Esophagus squamous epithelium (tissue), 5 donors: ENCODE measurements around the gene TMEM40. TPM values are rescaled to one million over a fixed set of nuclear protein-coding genes. Genes with fewer than 3 reads are reported as not detected.

Source experiments
- DNase-seq: peaks from one replicate; lab custom pipeline; 2025; lab: John Stamatoyannopoulos, UW
- H3K27ac ChIP-seq, 4 donors: fragments of 200-600 bp; sonication (generic); one replicate each; pipeline ENCODE4 v1.5.1; 2016 to 2019; ENCODE audit warnings: mild to moderate bottlenecking in 1 of 4
- H3K27me3 ChIP-seq, 4 donors: fragments of 200-600 bp; sonication (generic); 1 replicate in 3 of 4; 2 replicates in 1 of 4; pipeline versions ENCODE4 v1.5.1 to v1.6.0; 2017 to 2021; ENCODE audit warnings: antibody characterized with exemption in 1 of 4
- H3K36me3 ChIP-seq, 3 donors: fragments of 200-600 bp; sonication (generic); one replicate each; pipeline ENCODE4 v1.5.1; 2016 to 2019
- H3K4me1 ChIP-seq, 3 donors: fragments of 200-600 bp; sonication (generic); one replicate each; pipeline ENCODE4 v1.5.1; 2017 to 2019
- H3K4me3 ChIP-seq, 4 donors: fragments of 200-600 bp; sonication (generic); 1 replicate in 3 of 4; 2 replicates in 1 of 4; pipeline ENCODE4 v1.5.1; 2016 to 2019; ENCODE audit warnings: mild to moderate bottlenecking in 2 of 4, moderate library complexity in 1 of 4
- H3K9me3 ChIP-seq, 3 donors: fragments of 200-600 bp; sonication (generic); one replicate each; pipeline ENCODE4 v1.5.1; 2016 to 2019
- POLR2A ChIP-seq, 4 donors: fragments of 450-650 bp; IDR thresholded peaks; one replicate each; pipeline ENCODE4 v1.6.1; 2017; ENCODE audit warnings: antibody characterized with exemption in 4 of 4, mild to moderate bottlenecking in 4 of 4, moderate library complexity in 3 of 4
- WGBS, 2 donors: methylation state at CpG; one replicate each; pipeline ENCODE4 v1.1.5; 2018; 5-methylcytosine and 5-hydroxymethylcytosine counted together
- intact Hi-C: fragments of 100-400 bp; cut with DNase I; formaldehyde crosslinking; loops from one replicate; pipeline ENCODE4 v1.15.0; 2022
- total RNA-seq, 4 donors: library from RNA; depleted of rRNA; stranded (reverse); fragments of >200 nt; gene quantifications; one replicate each; pipeline ENCODE4 v1.1.0, GENCODE V29; 2016
- TF ChIP-seq, protein P1 (sequence below), 6 experiments: fragments of 450-650 bp in 4 of 6; fragments of 200-600 bp in 2 of 6; sonication (generic) in 2 of 6; IDR thresholded peaks; one replicate each; pipeline ENCODE4 v1.5.1; 2016 to 2019; ENCODE audit warnings: antibody characterized with exemption in 6 of 6, mild to moderate bottlenecking in 4 of 6, moderate library complexity in 4 of 6
- donor health status: DM: yes; HTN: yes; CAD: no.

The TMEM40 gene
- total RNA-seq, 4 donors from 2014 or later: 43.9 to 79.1 (median 53.4) TPM

DNA sequence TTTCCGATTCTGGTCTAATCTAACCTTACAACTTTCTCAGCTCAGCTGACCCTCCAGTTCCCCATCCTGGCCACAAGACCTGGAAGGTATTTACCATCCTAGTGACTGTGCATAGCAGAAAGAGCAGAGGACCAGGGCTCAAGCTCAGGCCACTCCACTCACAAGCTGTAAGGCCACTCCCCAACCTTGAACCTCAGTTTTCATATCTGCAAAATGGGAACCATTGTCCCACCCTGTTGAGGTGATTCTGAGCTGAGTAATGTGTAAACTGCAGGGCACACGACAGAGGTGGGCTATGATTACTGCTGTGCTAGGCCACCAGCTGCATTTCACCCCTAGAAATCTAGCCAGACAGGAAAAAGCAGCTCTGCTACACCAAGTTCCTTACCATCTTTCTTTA, 21.7 kb downstream of the TMEM40 start:
- H3K4me1 ChIP-seq: no peaks in the 10 kb centered on the region
- H3K27me3 ChIP-seq: no peaks in the 10 kb centered on the region
- WGBS, 2 donors: 67 to 83% methylated on average over 1 to 2 of the region's 2 CpGs

DNA sequence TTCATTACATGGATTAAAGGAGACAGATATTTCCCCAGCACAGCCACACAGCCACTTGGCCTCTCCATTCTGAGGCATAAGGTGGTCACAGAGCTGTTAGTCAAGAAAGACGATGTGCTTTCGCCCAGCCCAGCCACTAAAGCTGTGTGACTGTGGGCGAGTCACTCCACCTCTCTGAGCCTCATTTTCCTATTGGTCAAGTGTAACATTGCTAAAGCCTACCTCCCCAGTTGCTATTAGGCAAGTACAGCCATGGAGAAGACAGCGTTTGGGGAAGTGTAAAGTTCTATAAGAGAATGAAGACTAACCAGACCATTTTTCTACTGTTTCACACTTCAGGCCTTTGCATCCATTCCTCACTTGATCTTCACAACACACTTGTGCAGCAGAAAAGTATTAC, 24.1 kb downstream of the TMEM40 start:
- 78 to 95% methylated on average over 3 to 4 of the region's 4 CpGs for WGBS, 2 donors
- Histone ChIP-seq H3K4me3 (no peak overlapping the region), H3K27ac (no peak overlapping the region), H3K9me3 (no peaks in the 10 kb centered on the region), H3K4me1 (no peaks in the 10 kb centered on the region), H3K36me3 (peaks cover 0 to 64% (median 6%) of the 10 kb centered on the region in 3 donors), H3K27me3 (no peaks in the 10 kb centered on the region)
- no peak for DNase-seq
- TF ChIP-seq, protein P1, sequence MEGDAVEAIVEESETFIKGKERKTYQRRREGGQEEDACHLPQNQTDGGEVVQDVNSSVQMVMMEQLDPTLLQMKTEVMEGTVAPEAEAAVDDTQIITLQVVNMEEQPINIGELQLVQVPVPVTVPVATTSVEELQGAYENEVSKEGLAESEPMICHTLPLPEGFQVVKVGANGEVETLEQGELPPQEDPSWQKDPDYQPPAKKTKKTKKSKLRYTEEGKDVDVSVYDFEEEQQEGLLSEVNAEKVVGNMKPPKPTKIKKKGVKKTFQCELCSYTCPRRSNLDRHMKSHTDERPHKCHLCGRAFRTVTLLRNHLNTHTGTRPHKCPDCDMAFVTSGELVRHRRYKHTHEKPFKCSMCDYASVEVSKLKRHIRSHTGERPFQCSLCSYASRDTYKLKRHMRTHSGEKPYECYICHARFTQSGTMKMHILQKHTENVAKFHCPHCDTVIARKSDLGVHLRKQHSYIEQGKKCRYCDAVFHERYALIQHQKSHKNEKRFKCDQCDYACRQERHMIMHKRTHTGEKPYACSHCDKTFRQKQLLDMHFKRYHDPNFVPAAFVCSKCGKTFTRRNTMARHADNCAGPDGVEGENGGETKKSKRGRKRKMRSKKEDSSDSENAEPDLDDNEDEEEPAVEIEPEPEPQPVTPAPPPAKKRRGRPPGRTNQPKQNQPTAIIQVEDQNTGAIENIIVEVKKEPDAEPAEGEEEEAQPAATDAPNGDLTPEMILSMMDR (IDR thresholded peaks at IDR 0.05): no peak
- TF ChIP-seq POLR2A (IDR thresholded peaks at IDR 0.05): no peak
- intact Hi-C loops: no loop called here

More for the DNA sequence above, 21.7 kb downstream of the TMEM40 start:
- Histone ChIP-seq H3K36me3 (peaks cover 0 to 87% (median 6%) of the 10 kb centered on the region in 3 donors), H3K27ac (no peak overlapping the region), H3K4me3 (no peak overlapping the region), H3K9me3 (no peaks in the 10 kb centered on the region)
- no peak for DNase-seq
- TF ChIP-seq, protein P1 (IDR thresholded peaks at IDR 0.05): no peak
- no peak for TF ChIP-seq POLR2A (IDR thresholded peaks at IDR 0.05)
- intact Hi-C loops: no loop called here

DNA sequence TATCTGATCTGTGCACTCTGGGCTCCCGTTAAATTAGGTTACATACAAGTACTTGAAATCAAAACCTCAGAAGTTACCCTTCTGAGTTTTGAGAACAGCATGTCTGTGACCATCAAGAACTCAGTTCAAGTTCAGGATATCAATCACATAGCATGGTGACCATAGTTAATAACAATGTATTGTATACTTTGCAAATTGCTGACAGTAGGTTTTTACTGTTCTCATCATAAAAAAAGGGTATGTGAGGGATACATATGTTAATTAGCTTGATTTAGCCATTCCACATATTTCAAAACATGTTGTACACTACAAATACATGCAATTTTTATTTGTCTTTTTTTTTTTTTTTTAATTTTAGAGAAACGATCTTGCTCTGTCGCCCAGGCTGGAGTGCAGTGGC, 25.5 kb downstream of the TMEM40 start:
- intact Hi-C loops: no loop called here
- Histone ChIP-seq H3K9me3 (no peaks in the 10 kb centered on the region), H3K27ac (no peak overlapping the region), H3K4me1 (peaks cover 0 to 7% (median 0%) of the 10 kb centered on the region in 3 donors), H3K4me3 (no peak overlapping the region), H3K27me3 (no peaks in the 10 kb centered on the region), H3K36me3 (peaks cover 0 to 57% (median 3%) of the 10 kb centered on the region in 3 donors)
- TF ChIP-seq POLR2A (IDR thresholded peaks at IDR 0.05): no peak
- TF ChIP-seq, protein P1 (IDR thresholded peaks at IDR 0.05): no peak
- WGBS, 2 donors: 67 to 74% methylated on average over 3 of the region's 3 CpGs
- DNase-seq: no peak

DNA sequence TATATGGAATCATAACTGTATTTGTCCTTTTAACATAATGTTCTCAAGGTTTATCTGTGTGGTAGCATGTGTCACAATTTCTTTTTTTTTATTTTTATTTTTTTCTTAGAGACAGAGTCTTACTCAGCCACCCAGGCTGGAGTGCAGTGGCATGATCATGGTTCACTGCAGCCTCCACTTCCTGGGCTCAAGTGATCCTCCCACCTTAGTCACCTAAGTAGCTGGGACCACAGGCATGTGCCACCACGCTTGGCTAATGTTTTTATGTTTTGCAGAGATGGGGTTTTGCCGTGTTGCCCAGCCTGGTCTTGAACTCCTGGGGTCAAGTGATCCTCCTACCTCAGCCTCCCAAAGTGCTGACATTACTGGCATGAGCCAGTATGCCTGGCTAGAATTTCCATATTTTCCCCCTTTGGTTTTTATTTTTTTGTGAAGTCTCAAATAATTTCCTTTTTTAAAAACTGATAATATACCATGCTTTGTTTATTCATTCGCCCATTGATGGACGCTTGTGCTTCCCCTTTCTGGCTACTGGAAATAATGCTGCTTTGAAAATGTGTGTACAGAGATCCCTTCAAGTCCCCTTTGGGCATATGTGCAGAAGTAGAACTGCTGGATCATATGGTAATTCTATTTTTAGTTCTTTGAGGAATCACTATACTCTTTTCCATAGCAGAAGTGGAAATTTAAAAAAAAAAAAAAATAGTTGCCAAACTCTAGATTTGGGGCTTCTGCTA, 28.4 kb downstream of the TMEM40 start:
- Histone ChIP-seq H3K9me3 (no peaks in the 10 kb centered on the region), H3K27me3 (no peaks in the 10 kb centered on the region), H3K27ac (no peak overlapping the region), H3K4me1 (peaks cover 0 to 7% (median 0%) of the 10 kb centered on the region in 3 donors), H3K4me3 (no peak overlapping the region), H3K36me3 (peaks cover 0 to 29% (median 0%) of the 10 kb centered on the region in 3 donors)
- WGBS, 2 donors: 52 to 55% methylated on average over 4 of the region's 4 CpGs
- no peak for DNase-seq
- intact Hi-C loops: no loop called here
- no peak for TF ChIP-seq POLR2A (IDR thresholded peaks at IDR 0.05)
- TF ChIP-seq, protein P1 (IDR thresholded peaks at IDR 0.05): no peak

DNA sequence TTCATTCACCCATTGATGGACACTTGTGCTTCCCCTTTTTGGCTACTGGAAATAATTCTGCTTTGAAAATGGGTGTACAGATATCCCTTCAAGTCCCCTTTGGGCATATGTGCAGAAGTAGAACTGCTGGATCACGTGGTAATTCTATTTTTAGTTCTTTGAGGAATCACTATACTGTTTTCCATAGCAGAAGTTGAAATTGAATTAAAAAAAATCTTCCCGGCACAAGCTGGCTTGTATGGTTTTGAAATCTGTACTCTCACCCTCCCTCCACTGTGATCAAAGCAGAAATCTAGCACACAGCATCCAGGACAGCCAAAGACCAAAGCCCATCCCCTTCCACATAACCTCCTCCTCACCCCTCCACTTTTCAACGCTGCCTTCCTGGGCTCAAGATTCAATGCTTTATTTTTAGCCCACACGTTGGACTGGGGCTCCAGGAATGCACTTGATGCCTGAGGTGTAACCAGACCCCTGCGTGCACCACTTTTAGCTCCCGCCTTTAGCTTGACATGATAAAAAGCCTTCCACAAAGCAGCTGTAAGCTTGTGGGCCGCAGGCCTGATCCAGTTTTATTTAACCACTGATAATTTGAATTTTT, 29.9 kb downstream of the TMEM40 start:
- TF ChIP-seq, protein P1 (IDR thresholded peaks at IDR 0.05): no peak
- TF ChIP-seq POLR2A (IDR thresholded peaks at IDR 0.05): no peak
- no peaks in the 10 kb centered on the region for H3K9me3 ChIP-seq
- H3K4me3 ChIP-seq: no peak overlapping the region
- peak overlapping the region in 1 of 4 donors; percentile 13 for H3K27ac ChIP-seq
- intact Hi-C loops: no loop called here
- peaks cover 0 to 7% (median 0%) of the 10 kb centered on the region in 3 donors for H3K4me1 ChIP-seq
- no peak for DNase-seq
- H3K36me3 ChIP-seq: peaks cover 0 to 14% (median 0%) of the 10 kb centered on the region in 3 donors
- WGBS, 2 donors: 46 to 57% methylated on average over 7 of the region's 7 CpGs
- H3K27me3 ChIP-seq: no peaks in the 10 kb centered on the region
